NOMO-1 treated with DMSO at 0.1 percent for 48 hours (cell line): ENCODE data around the gene PFDN1.

Source experiments
- DNase-seq: peaks from one replicate; lab custom pipeline; 2025; ENCODE audit not compliant: unreplicated experiment; lab: John Stamatoyannopoulos, UW

PFDN1 gene

DNA sequence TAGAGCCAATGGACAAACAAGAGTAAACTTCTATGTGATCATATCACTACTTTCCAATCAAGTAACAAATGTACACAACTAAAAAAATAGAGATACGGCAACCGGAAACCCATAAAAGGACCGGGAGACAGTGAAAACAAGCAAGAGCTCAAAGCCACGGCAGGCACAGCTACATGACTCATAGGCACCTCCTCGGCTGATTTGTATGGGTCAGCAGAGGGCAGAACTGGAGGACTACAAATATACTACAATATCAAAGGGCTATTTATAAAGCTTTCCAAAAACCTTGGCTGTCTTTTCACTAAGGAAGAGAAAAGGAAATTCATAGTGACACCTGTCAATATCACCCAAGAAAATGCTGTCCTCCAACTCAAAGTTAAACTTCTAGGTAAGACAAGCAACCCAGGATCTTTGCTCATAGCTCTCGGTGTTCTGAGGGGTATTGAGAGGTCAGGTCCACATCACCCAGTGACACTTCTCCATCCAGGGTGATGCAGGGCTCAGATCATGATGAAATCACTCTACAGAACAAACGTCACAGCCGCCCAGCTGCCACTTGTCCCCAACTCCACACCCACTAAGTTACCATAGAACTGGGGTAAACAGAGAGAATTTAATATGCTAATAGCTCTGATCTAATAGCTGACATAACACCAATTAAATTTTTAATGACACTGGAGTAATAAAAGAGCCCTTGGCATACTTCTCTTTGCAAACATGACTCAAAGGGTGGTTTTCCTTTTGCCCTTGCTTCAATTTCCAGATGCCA lies 41.3 kb downstream of the PFDN1 start:
- DNase-seq: peak; percentile 77

DNA sequence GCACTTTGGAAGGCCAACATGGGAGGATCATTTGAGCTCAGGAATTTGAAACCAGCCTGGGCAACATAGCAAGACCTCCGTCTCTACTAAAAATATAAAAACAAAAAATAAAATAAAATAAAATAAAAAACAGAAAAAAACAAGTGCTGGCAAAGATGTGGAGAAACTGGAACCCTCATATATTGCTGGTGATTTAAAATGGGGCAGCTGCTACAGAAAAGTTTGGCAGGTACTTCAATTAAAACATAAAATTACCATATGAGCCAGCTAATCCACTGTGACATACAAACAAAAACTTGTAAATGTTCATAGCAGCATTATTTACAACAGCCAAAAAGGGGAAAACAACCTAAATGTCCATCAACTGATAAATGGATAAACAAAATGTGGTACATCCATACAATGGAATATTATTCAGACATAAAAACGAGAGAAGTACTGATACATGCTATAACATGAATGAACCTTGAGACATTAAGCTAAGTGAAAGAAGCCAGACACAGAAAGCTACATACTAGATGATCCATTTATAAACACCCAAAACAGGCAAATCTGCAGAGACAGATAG lies 42.7 kb downstream of the PFDN1 start:
- DNase-seq: no peak

DNA sequence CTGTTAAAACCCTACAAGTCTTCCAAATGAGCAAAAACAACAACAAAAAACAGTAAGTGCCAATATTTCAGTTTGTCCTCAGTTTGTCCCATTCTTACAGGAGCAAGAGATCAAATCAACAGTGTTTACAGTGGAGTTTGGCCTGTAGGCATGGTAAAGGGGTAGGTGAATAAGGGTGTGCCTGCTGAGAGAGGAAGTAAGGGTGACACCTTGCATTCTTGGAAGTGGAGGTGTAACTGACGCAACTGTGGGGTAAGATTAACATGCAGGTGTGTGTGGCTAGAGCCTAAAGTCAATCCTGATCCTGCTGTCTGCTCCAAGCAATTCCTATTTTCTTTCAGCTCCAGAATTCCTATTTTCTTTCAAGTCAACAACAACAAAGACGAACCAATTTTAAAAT lies 43.4 kb downstream of the PFDN1 start:
- no peak for DNase-seq

DNA sequence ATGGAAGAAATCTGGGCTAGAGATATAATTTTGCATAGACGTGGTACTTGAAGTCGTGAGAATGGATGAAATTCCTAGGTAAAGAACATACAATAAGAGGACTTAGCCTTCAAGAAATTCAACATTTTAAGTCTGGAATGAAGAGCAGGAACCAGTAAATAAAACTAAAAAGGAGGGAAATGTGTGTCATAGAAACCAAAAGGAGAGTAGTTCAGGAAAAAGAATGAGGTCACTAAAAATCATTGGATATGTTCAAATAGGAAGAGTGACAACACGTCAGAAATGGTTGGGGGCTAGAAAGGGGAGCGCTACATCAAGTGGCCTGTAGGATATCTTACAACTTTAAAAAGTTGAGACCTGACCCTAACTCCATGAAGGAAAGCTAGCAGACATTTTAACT lies 44.0 kb downstream of the PFDN1 start:
- no peak for DNase-seq

DNA sequence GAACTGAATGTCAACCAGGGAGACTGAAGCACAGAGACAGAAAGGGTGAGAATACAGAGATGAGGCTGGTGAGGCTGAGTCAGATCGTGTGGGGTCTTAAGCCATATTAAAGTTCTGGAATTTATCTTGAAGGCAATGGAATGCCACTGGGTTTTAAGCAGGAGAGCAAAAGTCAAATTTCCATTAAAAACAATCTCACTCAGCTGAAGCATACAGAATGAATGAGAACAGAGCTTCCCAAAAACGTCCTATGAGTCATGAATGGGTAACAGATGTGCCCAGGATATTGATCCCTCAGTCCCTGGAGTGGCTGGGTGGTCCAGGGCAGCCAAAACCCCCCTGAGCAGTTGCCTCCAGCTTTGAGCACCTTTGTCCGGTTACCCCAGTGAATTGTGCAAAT lies 44.9 kb downstream of the PFDN1 start:
- DNase-seq: no peak

DNA sequence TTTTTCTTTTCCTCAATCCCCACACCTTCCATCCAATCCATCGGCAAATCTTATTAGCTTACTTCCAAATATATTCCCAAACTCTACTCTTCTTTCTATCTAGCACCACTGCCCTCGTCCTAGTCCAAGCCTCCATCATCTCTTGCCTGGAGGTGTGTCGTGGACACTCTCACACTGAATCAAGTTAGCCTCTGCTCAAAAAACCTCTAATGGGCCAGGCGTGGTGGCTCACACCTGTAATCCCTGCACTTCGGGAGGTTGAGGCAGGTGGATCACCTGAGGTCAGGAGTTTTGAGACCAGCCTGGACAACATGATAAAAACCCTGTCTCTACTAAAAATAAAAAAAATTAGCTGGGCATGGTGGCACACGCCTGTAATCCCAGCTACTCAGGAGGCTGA lies 46.2 kb downstream of the PFDN1 start:
- no peak for DNase-seq

DNA sequence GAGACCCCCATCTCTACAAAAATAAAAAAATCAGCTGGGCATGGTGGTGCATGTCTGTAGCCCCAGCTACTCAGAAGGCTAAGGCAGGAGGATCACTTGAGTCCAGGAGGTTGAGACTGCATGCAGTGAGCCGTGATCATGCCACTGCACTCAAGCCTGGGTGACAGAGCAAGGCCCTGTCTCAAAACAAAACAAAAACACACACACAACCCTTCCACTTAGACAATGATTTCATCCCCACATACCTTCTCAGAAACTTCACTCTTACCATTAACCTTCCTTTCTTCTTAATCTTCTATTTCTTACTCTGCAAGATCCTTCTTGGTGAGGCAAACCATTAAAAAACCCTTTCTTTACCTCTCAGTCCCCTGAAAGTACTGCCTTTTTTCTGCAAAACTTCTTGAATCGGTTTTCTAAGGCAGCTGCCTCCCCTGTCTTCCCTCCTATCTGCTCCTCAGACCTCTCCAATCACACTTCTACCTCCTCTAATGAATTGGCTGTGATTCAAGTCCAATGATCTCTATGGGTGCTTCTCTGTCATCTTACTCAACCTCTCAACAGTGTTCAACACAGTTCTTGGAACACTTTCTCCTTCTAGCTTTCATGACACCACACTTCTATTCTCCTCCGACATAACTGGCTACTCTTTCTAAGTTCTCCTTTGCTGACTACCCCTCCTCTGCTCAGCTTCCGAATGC lies 47.3 kb downstream of the PFDN1 start:
- no peak for DNase-seq

DNA sequence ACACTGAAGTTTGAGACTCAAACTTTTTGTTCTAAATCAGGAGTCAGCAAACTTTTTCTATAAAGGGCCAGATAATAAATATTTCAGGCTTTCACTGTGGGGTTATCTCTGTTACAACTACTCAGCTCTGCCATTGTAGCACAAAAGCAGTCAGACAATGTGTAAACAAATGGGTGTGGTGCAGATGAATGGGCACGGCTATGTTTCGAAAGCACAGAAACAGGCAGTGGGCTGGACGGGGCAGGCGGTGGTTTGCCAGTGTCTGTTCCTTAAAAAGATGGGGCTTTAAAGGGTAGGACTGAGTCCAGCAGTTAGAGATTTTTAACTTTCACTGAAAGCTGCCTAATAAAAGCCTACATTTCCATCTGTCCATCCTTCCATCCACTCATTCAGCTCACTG lies 48.9 kb downstream of the PFDN1 start:
- peak; percentile 71 for DNase-seq

DNA sequence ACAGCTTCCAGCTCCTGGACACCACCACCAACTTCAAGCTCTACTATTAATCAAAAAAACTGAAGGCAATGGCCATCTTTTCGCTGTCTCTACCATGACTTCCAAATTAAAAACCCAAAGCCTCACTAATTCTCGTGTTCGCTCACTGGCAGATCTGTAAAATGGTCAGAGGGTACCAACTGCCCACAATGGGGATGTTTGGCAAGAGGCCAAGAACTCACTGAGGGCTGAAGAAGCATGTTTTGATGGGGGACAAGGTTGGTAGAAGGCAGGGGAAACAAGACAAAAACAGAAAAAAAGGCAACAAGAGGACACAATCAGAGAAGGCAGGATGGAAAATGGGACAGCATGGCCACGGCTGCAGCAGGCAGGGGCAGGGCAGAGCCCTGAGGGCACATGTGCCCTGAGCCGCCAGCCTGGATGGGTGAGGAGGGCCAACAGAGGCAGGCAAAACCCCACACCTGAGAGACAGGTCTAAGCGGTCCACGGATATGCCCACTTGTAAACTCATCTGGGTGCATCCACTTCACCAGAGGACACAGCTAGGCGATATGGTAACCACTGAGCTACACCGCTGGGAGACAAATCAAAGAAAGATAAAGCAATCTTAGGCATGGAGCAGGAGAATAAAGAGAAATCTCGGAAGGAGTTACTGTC lies 50.3 kb downstream of the PFDN1 start:
- DNase-seq: no peak

DNA sequence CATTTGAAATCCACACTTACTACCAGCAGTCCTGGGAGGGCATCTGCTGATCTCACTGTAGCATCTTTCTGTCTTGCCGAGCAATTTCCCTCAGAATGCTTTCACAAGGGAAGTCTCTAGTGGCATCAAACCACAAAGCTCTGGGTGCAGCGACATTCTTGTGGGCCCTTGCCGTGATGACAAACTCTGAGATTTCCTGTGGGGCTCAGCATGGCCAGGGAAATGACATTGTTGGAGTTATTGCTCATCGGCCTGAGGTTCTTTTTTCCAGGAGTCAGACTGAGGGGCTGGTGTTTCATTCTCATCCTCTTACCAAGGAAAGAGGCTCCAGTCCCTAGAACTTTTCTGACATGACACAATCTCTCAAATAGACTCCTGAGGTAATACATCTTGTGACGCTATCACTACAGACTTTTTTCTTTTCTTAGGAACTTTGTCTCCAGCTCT lies 51.4 kb downstream of the PFDN1 start:
- peak; percentile 91 for DNase-seq

DNA sequence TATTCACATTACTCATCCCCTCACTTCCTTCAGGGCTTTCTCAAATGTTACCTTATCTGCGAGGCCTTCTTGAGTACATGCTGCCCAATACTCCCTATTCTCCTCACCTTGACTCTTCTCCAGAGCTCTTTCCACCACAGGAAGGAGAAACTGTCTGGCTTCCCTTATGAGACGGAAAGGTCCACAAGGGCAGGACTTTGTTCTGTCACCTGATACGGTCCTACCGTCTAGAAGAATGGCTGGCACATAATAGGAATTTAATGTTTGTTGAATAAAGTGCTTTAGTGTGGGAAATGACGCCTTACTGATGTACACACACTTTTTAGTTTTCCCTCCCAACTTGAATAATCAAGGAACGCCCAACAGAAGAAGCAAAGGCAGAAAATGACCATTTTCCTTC lies 52.5 kb downstream of the PFDN1 start:
- DNase-seq: no peak

DNA sequence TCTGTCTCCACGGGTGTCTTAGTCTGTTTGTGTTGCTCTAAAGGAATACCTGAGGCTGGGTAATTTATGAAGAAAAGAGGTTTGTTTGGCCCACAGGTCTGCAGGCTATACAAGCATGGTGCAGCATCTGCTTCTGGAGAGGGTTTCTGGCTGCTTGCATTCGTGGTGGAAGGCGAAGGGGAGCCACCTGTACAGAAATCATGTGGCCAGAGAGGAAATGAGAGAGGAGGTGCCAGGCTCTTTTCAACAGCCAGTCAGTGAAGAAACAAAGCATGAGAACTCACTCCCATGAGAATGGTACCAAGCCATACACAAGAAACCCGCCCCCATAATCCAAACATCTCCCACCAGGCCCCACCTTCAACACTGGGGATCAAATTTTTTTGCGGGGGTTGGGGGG lies 53.4 kb downstream of the PFDN1 start:
- DNase-seq: no peak

DNA sequence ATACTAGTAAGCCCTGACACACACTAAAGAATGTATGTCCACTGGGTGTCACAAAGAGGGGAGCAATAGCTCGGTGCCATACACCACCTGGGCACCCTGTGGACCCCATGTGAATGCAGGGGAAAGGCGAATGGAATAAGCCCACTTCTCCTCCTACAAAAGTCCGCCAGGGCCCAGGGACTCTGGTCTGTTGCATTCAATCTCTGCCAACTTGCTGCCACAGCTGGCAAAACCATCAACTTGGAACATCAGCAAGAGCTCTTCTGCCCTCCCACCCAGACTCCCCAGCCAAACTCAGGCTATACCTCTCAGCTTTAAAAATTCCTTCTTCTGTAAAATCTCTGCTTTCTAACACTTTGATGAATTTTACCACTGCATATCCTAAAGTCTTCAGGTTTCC lies 54.5 kb downstream of the PFDN1 start:
- DNase-seq: no peak

DNA sequence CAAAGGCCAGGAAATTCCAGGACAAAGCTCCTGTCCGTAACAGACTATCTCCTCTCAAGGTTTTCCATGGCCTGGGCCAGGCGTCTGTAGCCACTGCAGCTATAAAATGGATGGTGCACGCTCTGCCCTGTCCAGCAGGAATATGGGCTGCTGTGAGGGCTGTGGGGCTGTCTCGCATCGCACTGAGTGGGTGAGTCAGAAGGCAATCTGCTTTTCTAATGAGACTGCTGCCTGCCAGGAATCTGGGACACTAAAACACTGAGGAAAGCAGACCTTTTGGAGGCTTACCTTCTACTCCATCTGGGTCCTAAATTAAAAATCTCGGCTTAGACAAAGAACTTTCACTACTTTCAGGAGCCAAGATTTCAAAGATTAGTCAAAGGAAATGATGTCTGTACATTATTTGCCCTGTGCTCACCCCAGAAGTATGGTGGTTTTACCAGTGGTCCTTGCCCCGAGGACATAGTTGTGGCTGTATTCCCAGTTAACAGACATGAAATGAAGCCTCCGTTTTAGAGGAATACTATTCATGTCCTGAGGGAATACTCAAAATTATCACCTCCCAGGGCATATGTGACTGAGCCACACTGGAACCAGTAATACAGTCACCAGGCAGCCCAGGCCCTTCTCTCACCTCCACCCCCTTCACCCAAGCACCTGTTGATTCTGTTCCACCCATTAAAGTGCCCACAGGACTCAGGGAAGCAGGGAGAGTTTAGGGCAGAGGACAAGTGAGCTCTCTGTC lies 56.4 kb downstream of the PFDN1 start:
- DNase-seq: no peak

DNA sequence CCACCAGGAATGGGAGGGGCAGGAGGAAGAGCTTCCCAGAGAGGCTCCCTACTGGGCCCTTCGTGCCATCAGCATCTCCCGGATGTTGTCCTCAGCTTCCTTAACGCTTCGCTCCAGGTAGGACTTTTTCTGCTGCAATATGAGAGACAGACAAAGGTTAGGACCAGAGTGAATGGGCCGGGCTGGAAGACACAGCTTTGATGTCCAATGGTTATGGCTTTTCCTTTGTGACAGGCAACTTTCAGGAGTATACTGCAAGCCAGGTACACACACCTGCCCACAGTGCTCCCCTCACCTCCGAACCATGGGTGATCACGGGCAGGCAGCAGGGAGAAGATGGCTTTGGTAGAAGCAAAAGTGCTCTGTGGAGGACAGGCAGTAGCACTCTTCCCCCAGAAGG lies 57.0 kb downstream of the PFDN1 start:
- no peak for DNase-seq

DNA sequence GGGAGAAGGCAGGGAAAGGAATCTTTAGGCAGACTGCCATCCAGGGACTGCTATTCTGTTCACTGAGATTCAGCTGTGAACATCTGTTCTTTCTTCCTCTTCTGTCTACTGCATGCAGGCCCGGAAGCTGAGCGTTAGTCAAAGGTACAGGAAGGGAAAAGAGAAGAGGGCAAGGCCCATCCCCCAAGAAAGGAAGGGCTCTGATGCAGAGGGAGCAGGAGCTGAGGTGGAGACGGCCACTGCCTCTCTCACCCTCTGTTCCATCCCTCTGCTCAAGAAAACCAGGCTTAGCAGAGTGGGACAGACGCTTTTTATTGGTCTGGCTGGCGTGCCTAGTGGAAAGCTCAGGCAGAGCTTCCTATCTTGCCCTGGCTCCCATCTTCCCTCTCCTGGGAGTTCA lies 57.6 kb downstream of the PFDN1 start:
- DNase-seq: peak; percentile 65

DNA sequence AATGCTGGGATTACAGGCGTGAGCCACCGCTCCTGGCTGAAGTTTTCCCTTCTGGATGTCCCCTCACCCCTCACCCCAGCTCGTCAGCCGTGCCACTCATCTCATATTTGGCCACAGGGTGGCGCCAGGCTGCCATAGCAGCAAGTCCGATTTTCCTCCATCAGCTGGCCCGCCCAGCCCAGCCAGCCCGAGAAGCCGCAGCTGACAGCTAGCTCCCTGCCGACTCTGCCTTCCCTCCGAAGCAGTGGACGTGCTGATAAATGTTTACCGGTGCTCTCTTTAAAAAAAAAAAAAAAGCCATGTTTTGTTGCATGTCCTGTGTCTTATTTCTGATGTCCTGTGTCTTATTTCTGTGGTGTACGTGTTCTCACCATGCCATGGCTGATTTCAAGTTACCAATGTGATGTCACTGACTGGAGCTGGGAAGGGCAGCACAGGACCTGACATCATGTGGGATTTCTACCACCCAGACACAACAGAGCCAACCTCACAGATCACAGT lies 58.3 kb downstream of the PFDN1 start:
- peak; percentile 85 for DNase-seq

DNA sequence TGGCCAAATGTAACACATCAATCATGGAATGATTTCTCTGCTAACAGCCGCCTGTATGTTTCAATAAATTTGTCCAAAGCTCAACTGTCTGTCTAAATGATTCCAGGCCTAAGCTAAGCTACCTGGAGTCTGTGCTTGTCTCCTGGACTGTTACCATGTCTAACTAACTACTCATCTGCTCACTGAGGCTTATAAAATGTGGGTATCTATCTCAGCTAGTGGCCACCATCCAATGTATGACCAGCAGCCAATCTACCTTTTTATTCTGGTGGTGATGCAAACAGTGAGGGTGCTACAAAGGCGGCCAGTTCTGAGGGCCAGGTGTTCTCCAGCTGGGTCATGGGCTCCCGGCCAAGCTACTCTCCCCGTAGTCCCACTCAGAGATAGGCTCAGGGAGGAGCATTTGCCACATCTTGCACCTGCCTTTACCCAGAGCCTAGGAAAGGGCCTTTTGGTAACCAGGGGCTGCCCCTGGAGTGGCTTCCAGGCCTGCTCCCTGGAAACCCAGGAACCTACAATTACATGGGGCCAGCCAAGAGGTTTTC lies 59.1 kb downstream of the PFDN1 start:
- no peak for DNase-seq

DNA sequence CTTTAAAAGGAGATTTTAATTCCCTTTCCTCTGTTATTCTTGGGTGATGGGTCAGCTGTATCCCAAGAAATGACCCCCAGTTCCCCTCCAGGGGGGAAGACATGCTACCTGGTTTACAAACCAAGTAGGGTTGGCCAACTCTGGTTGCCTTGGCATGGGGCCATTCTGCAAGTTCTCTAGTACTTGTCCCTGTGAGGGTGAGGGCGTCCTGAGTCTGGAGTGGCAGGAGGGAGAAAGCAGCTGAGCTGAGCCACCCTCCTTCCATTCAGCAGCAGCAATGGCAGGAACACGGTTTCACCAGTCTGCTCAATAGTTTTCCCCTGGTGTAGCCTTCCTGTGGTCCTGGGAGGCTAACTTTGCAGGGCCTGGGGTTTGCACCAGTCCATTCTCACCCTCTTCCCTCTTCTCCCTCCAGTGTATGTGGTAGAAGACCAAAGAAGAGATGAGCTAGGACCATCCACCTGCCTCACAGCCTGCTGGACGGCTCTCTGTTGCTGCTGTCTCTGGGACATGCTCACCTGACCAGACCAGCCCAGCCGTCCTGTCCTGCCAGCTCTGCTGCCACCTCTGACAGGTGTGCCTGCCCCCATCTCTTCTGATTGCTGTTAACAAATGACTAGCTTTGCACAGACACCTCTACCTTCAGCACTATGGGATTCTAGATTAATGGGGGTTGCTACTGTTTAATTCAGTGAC lies 59.9 kb downstream of the PFDN1 start:
- no peak for DNase-seq

DNA sequence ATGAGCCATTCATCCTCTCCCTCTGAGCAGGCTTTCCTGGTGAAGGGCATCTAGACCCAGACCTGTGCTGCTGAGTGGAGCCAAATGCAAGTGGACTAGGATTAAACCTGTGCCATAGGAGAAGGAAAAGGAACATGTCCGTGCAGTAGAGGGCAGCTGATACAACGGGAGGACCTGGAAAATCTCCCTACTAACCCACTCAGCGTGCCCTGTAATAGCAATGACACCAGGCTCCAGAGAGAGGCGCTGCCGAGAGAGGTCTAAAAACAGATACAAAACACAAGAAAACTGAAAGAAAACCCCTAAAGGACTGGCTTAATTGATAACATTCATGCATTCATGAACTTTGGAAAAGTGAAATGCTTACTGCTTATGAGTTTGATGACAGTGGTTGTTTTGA lies 60.8 kb downstream of the PFDN1 start:
- DNase-seq: no peak
